Islet of Langerhans (tissue), 1 donor: ENCODE measurements around the gene LEFTY1.
"Not testable (repeated sequence)": the region's sequence is repeated elsewhere in the genome, so short reads cannot be mapped to it uniquely, and the experiment has no call there.

Experiments
- FAIRE-seq: peaks from one replicate; lab custom pipeline; 2011; peaks lifted over from hg19 to GRCh38; lab: Jason Lieb, UNC

The LEFTY1 gene, protein sequence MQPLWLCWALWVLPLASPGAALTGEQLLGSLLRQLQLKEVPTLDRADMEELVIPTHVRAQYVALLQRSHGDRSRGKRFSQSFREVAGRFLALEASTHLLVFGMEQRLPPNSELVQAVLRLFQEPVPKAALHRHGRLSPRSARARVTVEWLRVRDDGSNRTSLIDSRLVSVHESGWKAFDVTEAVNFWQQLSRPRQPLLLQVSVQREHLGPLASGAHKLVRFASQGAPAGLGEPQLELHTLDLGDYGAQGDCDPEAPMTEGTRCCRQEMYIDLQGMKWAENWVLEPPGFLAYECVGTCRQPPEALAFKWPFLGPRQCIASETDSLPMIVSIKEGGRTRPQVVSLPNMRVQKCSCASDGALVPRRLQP

GRCh38 chr1:225888898-225889601 is at the start of gene LEFTY1:
LEFTY1 (minus strand) TSS chr1:225889146; CDS start chr1:225889066, 80 bp downstream.
- no peak for FAIRE-seq

- FAIRE-seq: no peak
These were observed 48.4 kb upstream of the LEFTY1 start for GRCh38 chr1:225937048-225937968.

DNA sequence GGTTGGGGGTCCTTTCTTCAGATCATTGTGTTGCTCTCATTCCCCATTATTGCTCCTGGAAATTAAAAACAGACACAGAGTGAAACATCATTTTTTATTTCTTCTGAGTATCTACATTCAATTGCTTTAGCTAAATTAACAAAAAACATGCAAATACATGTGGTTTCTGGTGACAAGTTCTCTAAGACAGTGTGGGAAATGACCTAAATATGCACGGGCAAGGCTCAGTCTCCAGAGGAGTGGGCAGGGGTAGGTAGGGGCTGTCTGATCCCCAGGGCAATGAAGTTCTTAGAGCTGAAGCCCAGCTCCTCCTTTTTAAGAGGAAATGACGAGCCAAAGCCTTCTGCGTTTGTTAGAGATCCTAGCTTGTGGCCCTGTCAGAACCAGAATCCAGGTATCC is 47.6 kb upstream of the LEFTY1 start:
- no peak for FAIRE-seq

DNA sequence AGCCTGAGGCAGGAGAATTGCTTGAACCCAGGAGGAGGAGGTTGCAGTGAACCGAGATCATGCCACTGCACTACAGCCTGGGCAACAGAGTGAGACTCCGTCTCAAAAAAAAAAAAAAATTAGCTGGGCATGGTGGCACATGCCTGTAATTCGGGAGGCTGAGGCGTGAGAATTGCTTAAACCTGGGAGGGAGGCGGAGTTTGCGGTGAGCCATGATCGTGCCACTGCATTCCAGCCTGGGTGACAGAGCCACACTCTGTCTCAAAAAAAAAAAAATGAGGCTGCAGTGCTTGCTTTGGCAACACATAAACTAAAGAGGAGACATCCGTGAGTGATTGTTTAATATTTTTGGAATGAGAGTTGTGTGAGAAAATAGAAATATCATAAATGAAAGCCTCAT is 47.1 kb upstream of the LEFTY1 start:
- FAIRE-seq: not testable (repeated sequence)

DNA sequence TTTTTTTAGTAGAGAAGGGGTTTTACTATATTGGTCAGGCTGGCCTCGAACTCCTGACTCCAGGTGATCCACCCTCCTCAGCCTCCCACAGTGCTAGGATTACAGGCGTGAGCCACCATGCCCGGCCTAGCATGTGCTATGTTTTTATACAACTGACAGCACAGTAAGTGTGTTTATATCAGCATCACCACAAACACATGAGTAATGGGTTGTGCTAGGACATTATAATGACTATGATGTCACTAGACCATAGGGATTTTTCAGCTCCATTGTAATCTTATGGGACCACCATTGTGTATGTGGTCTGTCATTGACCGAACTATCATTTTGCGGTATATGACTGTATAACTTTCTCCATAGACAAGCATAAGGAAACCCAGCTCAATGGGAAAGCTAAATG is 45.8 kb upstream of the LEFTY1 start:
- no peak for FAIRE-seq

GRCh38 chr1:225933072-225933471 is 44.1 kb upstream of the LEFTY1 start:
- no peak for FAIRE-seq

GRCh38 chr1:225931270-225932136 is 42.6 kb upstream of the LEFTY1 start:
- no peak for FAIRE-seq

DNA sequence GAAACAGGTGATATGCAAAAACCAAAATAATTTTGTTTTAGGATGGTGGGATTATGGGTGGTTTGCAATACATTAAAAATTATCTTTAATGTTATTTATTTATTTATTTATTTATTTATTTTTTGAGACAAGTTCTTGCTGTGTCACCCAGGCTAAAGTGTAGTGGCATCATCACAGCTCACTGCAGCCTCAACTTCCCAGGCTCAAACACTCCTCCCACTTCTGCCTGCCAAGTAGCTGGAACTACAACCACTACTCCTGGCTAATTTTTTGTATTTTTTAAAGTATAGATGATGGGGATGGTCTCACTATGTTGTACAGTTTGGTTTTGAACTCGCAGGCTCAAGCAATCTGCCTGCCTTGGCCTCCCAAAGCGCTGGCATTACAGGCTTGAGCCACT is 41.6 kb upstream of the LEFTY1 start:
- no peak for FAIRE-seq

GRCh38 chr1:225929462-225929861 is 40.5 kb upstream of the LEFTY1 start:
- not testable (repeated sequence) for FAIRE-seq

GRCh38 chr1:225928186-225929175 is 39.5 kb upstream of the LEFTY1 start:
- FAIRE-seq: no peak

DNA sequence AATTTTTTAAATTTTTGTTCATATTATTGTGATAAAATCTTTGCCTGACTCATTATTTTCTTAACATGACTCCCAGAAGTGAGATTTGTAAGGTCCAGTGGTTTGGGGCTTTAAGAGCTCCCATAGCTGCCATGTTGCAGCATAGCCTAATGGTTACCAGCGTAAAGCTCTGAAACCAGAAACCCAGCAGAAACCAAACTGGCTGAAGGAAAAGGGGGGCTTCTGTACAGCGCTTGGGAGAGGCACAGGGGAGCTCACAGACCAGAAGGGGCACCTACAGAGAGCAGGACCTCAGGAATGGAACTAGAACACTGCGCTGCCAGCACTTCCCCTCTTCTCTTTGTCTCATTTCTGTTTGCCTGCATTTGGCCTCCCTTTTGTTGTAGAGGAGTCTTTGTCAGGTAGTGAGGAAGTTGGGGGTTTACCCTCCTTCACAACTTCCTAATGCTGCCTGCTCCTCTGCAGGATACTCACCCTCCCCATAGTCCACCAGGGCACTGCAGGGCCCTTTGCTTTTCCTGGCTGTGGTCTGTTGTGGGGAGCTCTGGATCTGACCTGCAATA is 37.7 kb upstream of the LEFTY1 start:
- no peak for FAIRE-seq

DNA sequence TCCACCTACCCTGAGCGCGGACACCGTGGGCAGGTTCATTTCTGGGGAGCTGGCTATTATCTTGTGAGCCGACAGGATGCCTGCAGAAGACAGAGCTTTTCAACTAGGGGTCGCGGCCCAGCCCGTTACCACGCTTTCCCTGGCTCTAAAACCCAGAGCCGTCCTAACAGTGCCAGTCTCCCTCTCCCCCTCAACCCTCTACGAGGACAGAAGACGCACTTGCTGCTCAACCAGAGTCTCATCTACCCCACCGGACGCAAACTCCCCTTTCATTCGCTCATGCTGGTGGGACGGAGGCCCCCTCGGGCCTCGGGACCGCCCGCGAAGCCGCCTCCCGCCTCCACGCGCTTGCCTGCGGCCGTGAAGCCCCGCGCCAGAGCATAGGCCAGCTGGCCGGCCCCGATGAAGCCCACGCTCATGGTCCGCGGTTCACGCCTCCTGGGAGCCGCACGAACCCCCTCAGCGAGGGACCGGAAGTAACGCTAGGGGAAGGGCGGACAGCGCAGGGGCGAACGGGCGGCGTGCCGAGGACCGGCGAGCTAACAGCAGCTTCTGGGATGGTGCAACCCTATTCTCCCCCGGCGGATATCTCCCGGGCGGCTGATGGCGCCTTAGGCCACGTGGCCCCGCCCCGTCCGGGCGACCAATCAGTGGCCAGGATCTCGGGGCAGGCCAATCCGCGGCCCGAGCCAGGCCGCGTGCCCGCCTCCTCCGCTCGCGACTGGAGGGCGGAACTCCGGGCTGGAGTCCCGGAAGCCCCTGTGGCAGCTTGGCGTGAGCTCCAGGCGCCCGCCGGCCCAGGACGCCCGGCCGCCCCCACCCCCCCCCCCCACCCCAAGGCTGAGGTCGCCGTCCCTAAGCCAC is 35.0 kb upstream of the LEFTY1 start, which contains the start of gene PYCR2:
Gene PYCR2 (minus strand): TSS at position 559 of the 864 bp plus-strand sequence. CDS start 140 bp downstream, at position 419.
- no peak for FAIRE-seq

DNA sequence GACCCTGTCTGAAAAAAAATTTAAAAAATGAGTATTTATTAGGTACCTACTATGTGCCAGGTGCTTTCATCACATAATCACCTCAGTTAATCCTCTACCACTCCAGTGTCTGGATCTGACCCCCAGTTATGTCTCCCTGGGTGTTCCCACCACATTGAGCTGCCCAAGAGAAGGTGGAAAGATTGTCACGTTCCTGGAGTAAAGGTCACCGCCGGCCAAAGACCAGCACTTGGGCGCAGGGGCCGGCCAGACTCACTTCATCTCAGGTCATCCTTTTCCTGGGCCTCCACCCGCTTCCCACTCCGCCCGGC is 34.4 kb upstream of the LEFTY1 start:
- FAIRE-seq: no peak

- no peak for FAIRE-seq
These were observed 33.1 kb upstream of the LEFTY1 start for GRCh38 chr1:225921734-225922709.

GRCh38 chr1:225919906-225920305 is 31.0 kb upstream of the LEFTY1 start:
- no peak for FAIRE-seq

GRCh38 chr1:225918280-225918679 is 29.3 kb upstream of the LEFTY1 start:
- FAIRE-seq: no peak

GRCh38 chr1:225917536-225917935 is 28.6 kb upstream of the LEFTY1 start:
- no peak for FAIRE-seq

DNA sequence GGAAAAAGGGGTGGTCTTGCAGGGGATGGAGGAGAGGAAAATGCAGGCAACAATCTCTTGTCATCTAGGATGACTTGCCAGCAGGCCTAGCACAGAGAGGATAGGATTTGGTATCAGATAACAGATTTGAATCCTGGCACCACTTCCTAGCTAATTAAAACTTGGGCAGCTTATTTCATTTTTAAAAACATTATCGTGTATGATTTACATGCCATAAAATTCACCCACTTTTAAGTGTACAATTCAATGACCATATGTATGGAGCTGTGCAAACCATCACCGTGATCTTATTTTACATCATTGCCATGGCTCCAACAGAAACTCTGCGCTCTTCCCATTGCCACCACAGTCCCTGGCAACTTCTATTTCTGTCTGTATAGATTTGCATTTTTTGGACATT is 28.2 kb upstream of the LEFTY1 start:
- FAIRE-seq: no peak
